K562 (cell line): ENCODE results near the gene SLC35G6. TPM values are rescaled to one million over a fixed set of nuclear protein-coding genes. Genes with fewer than 3 reads are reported as not detected.
A peak's percentile ranks its signal among the peaks of the same experiment; 100 is the strongest.

Source experiments
- CBFA2T3 ChIP-seq: fragments of 450-650 bp; IDR thresholded peaks from 2 replicates; pipeline ENCODE4 v1.6.1; 2017
- POLR3A ChIP-seq: IDR thresholded peaks from 2 replicates; pipeline ENCODE4 v1.6.1; 2011; ENCODE audit warnings: borderline replicate concordance, mild to moderate bottlenecking, moderate library complexity; ENCODE audit not compliant: insufficient read length, insufficient read depth; ENCODE audit errors: extremely low read depth
- ZNF140 ChIP-seq: fragments of 250-450 bp; sonication (Bioruptor Pico); IDR thresholded peaks from 2 replicates; pipeline ENCODE4 v1.8.0; 2021; ENCODE audit warnings: moderate library complexity, mild to moderate bottlenecking, inconsistent platforms
- polyA plus RNA-seq, 8 experiments: library from polyadenylated mRNA; depleted of rRNA in 4 of 8; stranded (reverse) in 5 of 8; unstranded in 3 of 8; fragments of >200 nt; fragmentation: Nextera tagmentation in 2 of 8; fragmentation: Illumina TruSeq in 1 of 8; extraction: Ambion mirVana in 2 of 8; extraction: Trizol in 1 of 8; gene quantifications; 2 replicates each; pipeline versions ENCODE4 v1.2.1 to v1.2.3, GENCODE V29; 2011 to 2014; ENCODE audit warnings: inconsistent platforms in 1 of 8, missing spikeins in 1 of 8
- total RNA-seq, 7 experiments: library from RNA; depleted of rRNA in 6 of 7; stranded (reverse); fragments of >200 nt in 6 of 7; fragmentation: Illumina TruSeq in 2 of 7; extraction: Trizol in 2 of 7; gene quantifications; 2 replicates each; pipeline versions ENCODE4 v1.2.1 to v1.2.3, GENCODE V29; 2011 to 2021; ENCODE audit warnings: low replicate concordance in 1 of 7
- TF ChIP-seq, protein P1 (sequence below), 2 experiments: fragments of 450-650 bp; formaldehyde crosslinking in 1 of 2; IDR thresholded peaks; 2 replicates each; pipeline versions ENCODE4 v1.4.0 to v1.6.1; 2014 to 2020; ENCODE audit warnings: mild to moderate bottlenecking in 2 of 2, borderline replicate concordance in 1 of 2, low read depth in 1 of 2

The SLC35G6 gene
- total and polyA plus RNA-seq, 9 of the 15 experiments (the other 6 are each of a cell fraction or from before 2014, with no cell fraction given) = not detected

DNA sequence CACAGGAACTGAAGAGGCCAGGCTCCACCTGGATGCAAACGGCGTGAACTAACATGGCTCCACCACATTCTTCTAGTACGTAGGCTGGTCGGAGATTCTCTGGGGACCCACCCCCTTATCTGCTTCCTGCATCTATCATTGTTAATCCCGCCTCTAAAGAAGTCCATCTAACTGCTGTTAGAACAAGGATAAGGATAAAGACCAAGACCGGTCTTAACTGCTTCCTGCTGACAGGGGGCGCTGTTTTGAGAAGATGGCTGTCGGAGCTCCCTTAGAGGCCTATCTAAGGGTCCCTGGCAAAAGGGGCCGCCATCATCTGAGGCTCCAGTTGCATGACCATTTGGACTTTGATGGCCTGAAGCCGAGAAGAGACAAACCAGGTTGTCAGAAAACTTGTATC, 41.8 kb downstream of the SLC35G6 start (continued):
- TF ChIP-seq, protein P1, sequence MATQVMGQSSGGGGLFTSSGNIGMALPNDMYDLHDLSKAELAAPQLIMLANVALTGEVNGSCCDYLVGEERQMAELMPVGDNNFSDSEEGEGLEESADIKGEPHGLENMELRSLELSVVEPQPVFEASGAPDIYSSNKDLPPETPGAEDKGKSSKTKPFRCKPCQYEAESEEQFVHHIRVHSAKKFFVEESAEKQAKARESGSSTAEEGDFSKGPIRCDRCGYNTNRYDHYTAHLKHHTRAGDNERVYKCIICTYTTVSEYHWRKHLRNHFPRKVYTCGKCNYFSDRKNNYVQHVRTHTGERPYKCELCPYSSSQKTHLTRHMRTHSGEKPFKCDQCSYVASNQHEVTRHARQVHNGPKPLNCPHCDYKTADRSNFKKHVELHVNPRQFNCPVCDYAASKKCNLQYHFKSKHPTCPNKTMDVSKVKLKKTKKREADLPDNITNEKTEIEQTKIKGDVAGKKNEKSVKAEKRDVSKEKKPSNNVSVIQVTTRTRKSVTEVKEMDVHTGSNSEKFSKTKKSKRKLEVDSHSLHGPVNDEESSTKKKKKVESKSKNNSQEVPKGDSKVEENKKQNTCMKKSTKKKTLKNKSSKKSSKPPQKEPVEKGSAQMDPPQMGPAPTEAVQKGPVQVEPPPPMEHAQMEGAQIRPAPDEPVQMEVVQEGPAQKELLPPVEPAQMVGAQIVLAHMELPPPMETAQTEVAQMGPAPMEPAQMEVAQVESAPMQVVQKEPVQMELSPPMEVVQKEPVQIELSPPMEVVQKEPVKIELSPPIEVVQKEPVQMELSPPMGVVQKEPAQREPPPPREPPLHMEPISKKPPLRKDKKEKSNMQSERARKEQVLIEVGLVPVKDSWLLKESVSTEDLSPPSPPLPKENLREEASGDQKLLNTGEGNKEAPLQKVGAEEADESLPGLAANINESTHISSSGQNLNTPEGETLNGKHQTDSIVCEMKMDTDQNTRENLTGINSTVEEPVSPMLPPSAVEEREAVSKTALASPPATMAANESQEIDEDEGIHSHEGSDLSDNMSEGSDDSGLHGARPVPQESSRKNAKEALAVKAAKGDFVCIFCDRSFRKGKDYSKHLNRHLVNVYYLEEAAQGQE (IDR thresholded peaks at IDR 0.05; ENCODE audit: borderline replicate concordance) = peak; percentile 18; the same call in 1 of the 2 replicates
- TF ChIP-seq, protein P1 (CRISPR knock-in tag; IDR thresholded peaks at IDR 0.05; ENCODE audit: low read depth) = no peak
- TF ChIP-seq CBFA2T3 (no peak), POLR3A (no peak), ZNF140 (CRISPR knock-in tag) (no peak)
- TF ChIP-seq, all 486 proteins: peak for 6
